ENCODE data around the gene GP1BB.

Gene GP1BB

GRCh38 chr22:19767427-19768341 is 44.3 kb downstream of the GP1BB start:
- no peak for DNase-seq

- DNase-seq: no peak
These were observed 46.0 kb downstream of the GP1BB start for GRCh38 chr22:19769393-19769715.

GRCh38 chr22:19770349-19771220 is 47.2 kb downstream of the GP1BB start:
- DNase-seq: no peak

- no peak for DNase-seq
These were observed 49.0 kb downstream of the GP1BB start for GRCh38 chr22:19772422-19772672.

GRCh38 chr22:19772673-19773469 is 49.5 kb downstream of the GP1BB start:
- DNase-seq: peak; percentile 20

GRCh38 chr22:19773470-19774040 is 50.2 kb downstream of the GP1BB start:
- no peak for DNase-seq

Measured in hematopoietic multipotent progenitor cell treated with erythropoietin and hydrocortisone succinate and interleukin-3 and kit ligand, for 8 days (in vitro differentiated cells).